ENCODE results near the gene SLC25A19.
"Not testable (repeated sequence)": the region's sequence is repeated elsewhere in the genome, so short reads cannot be mapped to it uniquely, and the experiment has no call there.

SLC25A19 gene

DNA sequence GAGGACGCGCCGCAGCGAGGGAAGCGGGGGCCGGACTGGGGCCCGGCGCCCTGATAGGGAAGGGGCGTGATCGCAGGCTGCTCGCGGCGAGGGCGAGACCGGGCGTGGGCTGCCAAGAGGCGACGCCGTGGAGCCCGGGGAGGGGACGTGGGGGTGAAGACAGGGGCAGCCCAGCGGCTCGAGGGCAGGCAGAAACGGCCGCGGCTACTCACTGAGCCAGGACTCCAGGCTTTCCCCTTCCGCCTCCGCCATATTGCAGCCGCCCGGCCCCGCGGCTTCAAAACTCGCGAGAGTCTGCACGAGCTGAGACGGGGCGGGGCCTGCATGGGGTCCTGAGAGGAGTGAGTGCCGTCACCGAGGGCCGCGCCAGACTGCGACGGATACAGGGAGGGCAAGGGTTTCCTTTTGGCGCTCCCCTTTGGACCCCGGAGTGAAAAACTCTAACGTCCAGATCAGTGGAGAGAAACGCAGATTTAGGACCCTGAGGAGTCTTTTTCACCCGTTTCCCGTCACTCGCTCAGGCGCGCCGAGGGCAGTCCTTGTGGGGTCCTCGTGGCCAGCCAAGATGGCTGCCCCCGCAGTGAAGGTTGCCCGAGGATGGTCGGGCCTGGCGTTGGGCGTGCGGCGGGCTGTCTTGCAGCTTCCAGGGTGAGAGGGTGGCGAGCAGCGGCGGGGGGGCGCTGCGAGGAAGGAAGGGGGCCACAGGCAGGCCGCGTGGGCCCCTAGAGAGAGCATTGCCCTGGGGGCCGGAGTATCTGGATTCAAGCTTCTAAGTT is 27.7 kb downstream of the SLC25A19 start, which contains the start of the genes GGA3 and MRPS7:
Gene GGA3, minus strand, starts transcription at position 271 of the 776 bp plus-strand sequence. Its CDS starts 19 bp downstream, at position 252.
Gene MRPS7, plus strand, starts transcription at position 544 of the 776 bp plus-strand sequence. Its CDS starts 22 bp downstream, at position 566.
- H3K4me2 ChIP-seq (ENCODE audit: low read length) = peak within 1 kb of the TSS; percentile 88
- H3K27ac ChIP-seq (ENCODE audit: low read depth, low read length) = peak within 1 kb of the TSS; percentile 70
- H3K4me1 ChIP-seq (ENCODE audit: control insufficient read depth, low read length) = peaks cover 28% of the 10 kb centered on the region
- no peaks in the 10 kb centered on the region for H3K9me2 ChIP-seq (replicated peaks; ENCODE audit: control insufficient read depth, low read length)
- H4K20me1 ChIP-seq (ENCODE audit: control insufficient read depth, insufficient read depth, low read depth, low read length) = peaks cover 14% of the 10 kb centered on the region; the same call in 1 of the 2 replicates
- H3K27me3 ChIP-seq (ENCODE audit: control insufficient read depth, low read length) = no peaks in the 10 kb centered on the region
- H3K79me2 ChIP-seq (ENCODE audit: control insufficient read depth, low read length) = peaks cover 67% of the 10 kb centered on the region
- no peaks in the 10 kb centered on the region for H3K9me3 ChIP-seq (ENCODE audit: control insufficient read depth, insufficient read depth, low read length)
- peaks cover 3% of the 10 kb centered on the region; the same call in 1 of the 2 replicates for H3F3A ChIP-seq (ENCODE audit: control insufficient read depth, insufficient read depth)
- peak within 1 kb of the TSS; percentile 91 for H3K4me3 ChIP-seq (ENCODE audit: low read length)
- TF ChIP-seq, protein P1, sequence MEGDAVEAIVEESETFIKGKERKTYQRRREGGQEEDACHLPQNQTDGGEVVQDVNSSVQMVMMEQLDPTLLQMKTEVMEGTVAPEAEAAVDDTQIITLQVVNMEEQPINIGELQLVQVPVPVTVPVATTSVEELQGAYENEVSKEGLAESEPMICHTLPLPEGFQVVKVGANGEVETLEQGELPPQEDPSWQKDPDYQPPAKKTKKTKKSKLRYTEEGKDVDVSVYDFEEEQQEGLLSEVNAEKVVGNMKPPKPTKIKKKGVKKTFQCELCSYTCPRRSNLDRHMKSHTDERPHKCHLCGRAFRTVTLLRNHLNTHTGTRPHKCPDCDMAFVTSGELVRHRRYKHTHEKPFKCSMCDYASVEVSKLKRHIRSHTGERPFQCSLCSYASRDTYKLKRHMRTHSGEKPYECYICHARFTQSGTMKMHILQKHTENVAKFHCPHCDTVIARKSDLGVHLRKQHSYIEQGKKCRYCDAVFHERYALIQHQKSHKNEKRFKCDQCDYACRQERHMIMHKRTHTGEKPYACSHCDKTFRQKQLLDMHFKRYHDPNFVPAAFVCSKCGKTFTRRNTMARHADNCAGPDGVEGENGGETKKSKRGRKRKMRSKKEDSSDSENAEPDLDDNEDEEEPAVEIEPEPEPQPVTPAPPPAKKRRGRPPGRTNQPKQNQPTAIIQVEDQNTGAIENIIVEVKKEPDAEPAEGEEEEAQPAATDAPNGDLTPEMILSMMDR (IDR thresholded peaks at IDR 0.05; ENCODE audit: low read depth, low read length, poor library complexity, severe bottlenecking) = peak; percentile 7
- TF ChIP-seq EZH2phosphoT487 (IDR thresholded peaks at IDR 0.05; ENCODE audit: borderline replicate concordance, low read length) = no peak
- H3K36me3 ChIP-seq (ENCODE audit: control insufficient read depth, low read length) = peaks cover 60% of the 10 kb centered on the region

DNA sequence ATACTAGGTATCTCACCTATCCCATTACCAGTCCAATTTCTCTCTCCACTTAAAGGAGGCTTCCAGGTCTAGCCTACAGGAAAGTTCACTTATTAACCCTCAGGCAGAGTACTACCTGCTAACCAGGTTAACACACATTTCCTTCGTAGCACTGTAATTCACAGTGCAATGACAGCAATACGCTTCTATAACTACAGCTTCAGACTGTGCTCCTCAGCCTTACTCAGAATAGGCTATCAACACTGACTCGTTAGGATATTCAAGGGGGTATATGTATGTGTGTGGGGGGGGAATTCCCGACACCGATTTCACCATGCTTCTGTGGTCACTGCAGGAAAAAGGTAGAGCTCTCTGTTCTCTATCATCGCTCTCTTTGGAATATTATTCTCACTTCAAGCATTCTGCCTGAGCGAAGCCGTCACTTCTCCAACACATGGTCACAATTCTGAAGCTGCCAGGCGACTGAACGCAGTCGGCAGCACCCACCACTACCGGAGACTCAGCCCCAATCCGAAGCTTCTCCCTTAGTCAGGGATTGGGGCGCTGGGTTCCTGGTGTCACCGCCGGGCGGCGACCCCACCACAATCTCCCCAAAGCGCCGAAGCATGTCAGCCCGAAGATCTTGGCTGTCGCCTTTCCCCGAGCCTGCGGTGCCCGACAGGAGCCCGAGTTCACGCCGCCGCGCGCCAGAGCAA is 28.4 kb downstream of the SLC25A19 start:
- Histone ChIP-seq H3K4me1 (ENCODE audit: control insufficient read depth, low read length) (peaks cover 28% of the 10 kb centered on the region), H3K9me2 (replicated peaks; ENCODE audit: control insufficient read depth, low read length) (no peaks in the 10 kb centered on the region), H4K20me1 (ENCODE audit: control insufficient read depth, insufficient read depth, low read depth, low read length) (peaks cover 14% of the 10 kb centered on the region; the same call in 1 of the 2 replicates), H3K9me3 (ENCODE audit: control insufficient read depth, insufficient read depth, low read length) (no peaks in the 10 kb centered on the region), H3F3A (ENCODE audit: control insufficient read depth, insufficient read depth) (no peaks in the 10 kb centered on the region), H3K4me3 (ENCODE audit: low read length) (peak overlapping the region; percentile 91), H3K27ac (ENCODE audit: low read depth, low read length) (peak overlapping the region; percentile 70), H3K36me3 (ENCODE audit: control insufficient read depth, low read length) (peaks cover 52% of the 10 kb centered on the region), H3K27me3 (ENCODE audit: control insufficient read depth, low read length) (no peaks in the 10 kb centered on the region), H3K79me2 (ENCODE audit: control insufficient read depth, low read length) (peaks cover 71% of the 10 kb centered on the region), H3K4me2 (ENCODE audit: low read length) (peak overlapping the region; percentile 88)
- TF ChIP-seq EZH2phosphoT487 (IDR thresholded peaks at IDR 0.05; ENCODE audit: borderline replicate concordance, low read length) = no peak
- TF ChIP-seq, protein P1 (IDR thresholded peaks at IDR 0.05; ENCODE audit: low read depth, low read length, poor library complexity, severe bottlenecking) = peak; percentile 40

DNA sequence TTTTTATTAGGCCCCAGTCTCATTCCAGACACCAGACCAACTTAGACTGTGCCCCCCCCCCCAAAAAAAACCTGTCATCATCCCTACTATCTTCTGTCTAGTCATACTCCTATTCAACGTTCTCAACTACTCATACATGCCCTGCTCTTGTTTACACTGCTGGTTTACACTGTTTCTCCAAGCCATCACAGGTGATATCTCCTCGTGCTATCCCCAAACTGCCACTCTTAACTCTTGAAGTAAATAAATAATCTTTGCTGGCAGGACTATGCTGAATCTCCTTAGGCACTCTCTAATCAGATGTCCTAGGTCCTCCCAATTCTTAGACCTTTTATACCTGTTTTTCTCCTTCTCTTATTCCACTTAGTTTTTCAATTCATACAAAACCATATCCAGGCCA is 32.0 kb downstream of the SLC25A19 start:
- H3K4me2 ChIP-seq (ENCODE audit: low read length); H3K4me3 ChIP-seq (ENCODE audit: low read length); H3F3A ChIP-seq (ENCODE audit: control insufficient read depth, insufficient read depth); H3K27me3 ChIP-seq (ENCODE audit: control insufficient read depth, low read length); H3K9me3 ChIP-seq (ENCODE audit: control insufficient read depth, insufficient read depth, low read length); H3K27ac ChIP-seq (ENCODE audit: low read depth, low read length); H3K9me2 ChIP-seq (replicated peaks; ENCODE audit: control insufficient read depth, low read length): not testable (repeated sequence)
- H3K36me3 ChIP-seq (ENCODE audit: control insufficient read depth, low read length) = peaks cover 23% of the 10 kb centered on the region
- peaks cover 14% of the 10 kb centered on the region; the same call in 1 of the 2 replicates for H4K20me1 ChIP-seq (ENCODE audit: control insufficient read depth, insufficient read depth, low read depth, low read length)
- peaks cover 19% of the 10 kb centered on the region for H3K4me1 ChIP-seq (ENCODE audit: control insufficient read depth, low read length)
- peaks cover 62% of the 10 kb centered on the region for H3K79me2 ChIP-seq (ENCODE audit: control insufficient read depth, low read length)

DNA sequence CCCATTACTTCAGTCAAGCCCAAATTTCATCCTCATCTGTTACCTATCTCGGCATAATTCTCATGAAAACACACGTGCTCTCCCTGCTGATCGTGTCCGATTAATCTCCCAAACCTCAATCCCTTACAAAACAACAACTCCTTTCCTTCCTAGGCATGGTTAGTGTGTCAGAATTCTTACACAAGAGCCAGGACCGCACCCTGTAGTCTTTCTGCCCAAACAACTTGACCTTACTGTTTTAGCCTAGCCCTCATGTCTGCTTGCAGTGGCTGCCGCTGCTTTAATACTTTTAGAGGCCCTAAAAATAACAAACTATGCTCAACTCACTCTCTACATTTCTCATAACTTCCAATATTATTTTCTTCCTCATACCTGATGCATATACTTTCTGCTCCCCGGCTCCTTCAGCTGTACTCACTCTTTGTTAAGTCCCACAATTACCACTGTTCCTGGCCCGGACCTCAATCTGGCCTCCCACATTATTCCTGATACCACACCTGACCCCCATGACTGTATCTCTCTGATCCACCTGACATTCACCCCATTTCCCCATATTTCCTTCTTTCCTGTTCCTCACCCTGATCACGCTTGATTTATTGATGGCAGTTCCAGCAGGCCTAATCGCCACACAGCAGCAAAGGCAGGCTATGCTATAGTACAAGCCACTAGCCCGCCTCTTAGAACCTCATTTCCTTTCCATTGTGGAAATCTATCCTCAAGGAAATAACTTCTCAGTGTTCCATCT is 33.1 kb downstream of the SLC25A19 start:
- H3K4me1 ChIP-seq (ENCODE audit: control insufficient read depth, low read length) = peaks cover 30% of the 10 kb centered on the region
- H3K9me2 ChIP-seq (replicated peaks; ENCODE audit: control insufficient read depth, low read length); H3K9me3 ChIP-seq (ENCODE audit: control insufficient read depth, insufficient read depth, low read length); H3K27me3 ChIP-seq (ENCODE audit: control insufficient read depth, low read length); H3K27ac ChIP-seq (ENCODE audit: low read depth, low read length); H3K4me3 ChIP-seq (ENCODE audit: low read length); H3K4me2 ChIP-seq (ENCODE audit: low read length); H3F3A ChIP-seq (ENCODE audit: control insufficient read depth, insufficient read depth): not testable (repeated sequence)
- H4K20me1 ChIP-seq (ENCODE audit: control insufficient read depth, insufficient read depth, low read depth, low read length) = peaks cover 14% of the 10 kb centered on the region; the same call in 1 of the 2 replicates
- H3K36me3 ChIP-seq (ENCODE audit: control insufficient read depth, low read length) = peaks cover 17% of the 10 kb centered on the region
- H3K79me2 ChIP-seq (ENCODE audit: control insufficient read depth, low read length) = peaks cover 64% of the 10 kb centered on the region

Data from DOHH2 (cell line).